Suprapubic skin (tissue), 4 donors: ENCODE results near the gene PTPRM.

ENCODE experiments used
- CTCF ChIP-seq, 2 donors: fragments of 200-600 bp in 1 of 2; fragments of 450-650 bp in 1 of 2; sonication (generic) in 1 of 2; IDR thresholded peaks; one replicate each; pipeline ENCODE4 v1.5.1; 2016 to 2019; ENCODE audit warnings: antibody characterized with exemption in 2 of 2, mild to moderate bottlenecking in 1 of 2, moderate library complexity in 1 of 2
- EP300 ChIP-seq: sonication (generic); formaldehyde crosslinking; IDR thresholded peaks from one replicate; pipeline ENCODE4 v1.6.1; 2017; ENCODE audit warnings: antibody characterized with exemption
- POLR2A ChIP-seq, 2 donors: fragments of 450-650 bp; IDR thresholded peaks; one replicate each; pipeline ENCODE4 v1.6.1; 2017; ENCODE audit warnings: antibody characterized with exemption in 2 of 2, mild to moderate bottlenecking in 2 of 2, moderate library complexity in 2 of 2
- POLR2AphosphoS5 ChIP-seq, 3 donors: sonication (generic); formaldehyde crosslinking; IDR thresholded peaks; one replicate each; pipeline ENCODE4 v1.6.1; 2017; ENCODE audit warnings: antibody characterized with exemption in 3 of 3

- no peak for TF ChIP-seq CTCF (IDR thresholded peaks at IDR 0.05)
- TF ChIP-seq POLR2AphosphoS5 (IDR thresholded peaks at IDR 0.05): no peak
- no peak for TF ChIP-seq POLR2A (IDR thresholded peaks at IDR 0.05)
- no peak for TF ChIP-seq EP300
Measured at GRCh38 chr18:8264116-8264515, 697.0 kb downstream of the PTPRM start.
